Hepatic stellate cell (primary cell): Measurements from ENCODE around the gene TTC22.

ENCODE experiments used
- DNase-seq: peaks from one replicate; pipeline ENCODE4 v3.0.0; 2011; ENCODE audit warnings: low spot score

The TTC22 gene

GRCh38 chr1:54751426-54751825 lies 49.7 kb downstream of the TTC22 start:
- no peak for DNase-seq

GRCh38 chr1:54750596-54750995 lies 50.5 kb downstream of the TTC22 start:
- no peak for DNase-seq

- DNase-seq: no peak
Measured at GRCh38 chr1:54748094-54748835, 52.9 kb downstream of the TTC22 start.

- DNase-seq: no peak
Measured at GRCh38 chr1:54745864-54746263, 55.3 kb downstream of the TTC22 start.

GRCh38 chr1:54745274-54745673 lies 55.8 kb downstream of the TTC22 start:
- no peak for DNase-seq

GRCh38 chr1:54744696-54745095 lies 56.4 kb downstream of the TTC22 start:
- no peak for DNase-seq

- DNase-seq: no peak
Measured at GRCh38 chr1:54743416-54744226, 57.5 kb downstream of the TTC22 start.

GRCh38 chr1:54742282-54742681 lies 58.8 kb downstream of the TTC22 start:
- DNase-seq: no peak

- DNase-seq: no peak
Measured at GRCh38 chr1:54741531-54741930, 59.6 kb downstream of the TTC22 start.

GRCh38 chr1:54738244-54738643 lies 62.9 kb downstream of the TTC22 start:
- DNase-seq: no peak

- DNase-seq: no peak
Measured at GRCh38 chr1:54736685-54737084, 64.4 kb downstream of the TTC22 start.
